DMS 273 (cell line): Measurements from ENCODE around the gene LSM12.
"Not testable (repeated sequence)": the region's sequence is repeated elsewhere in the genome, so short reads cannot be mapped to it uniquely, and the experiment has no call there.

ENCODE experiments used
- DNase-seq: peaks from one replicate; lab custom pipeline; 2025; ENCODE audit not compliant: unreplicated experiment; lab: John Stamatoyannopoulos, UW

Gene LSM12

GRCh38 chr17:44076716-44077594 lies 10.5 kb upstream of the LSM12 start:
- DNase-seq: no peak

GRCh38 chr17:44075598-44076293 lies 9.3 kb upstream of the LSM12 start:
- DNase-seq: no peak

GRCh38 chr17:44074911-44075285 lies 8.4 kb upstream of the LSM12 start:
- no peak for DNase-seq

- no peak for DNase-seq
These were observed 7.9 kb upstream of the LSM12 start for GRCh38 chr17:44074231-44074910.

- DNase-seq: no peak
These were observed 5.3 kb upstream of the LSM12 start for GRCh38 chr17:44071772-44072171.

- no peak for DNase-seq
These were observed 4.7 kb upstream of the LSM12 start for GRCh38 chr17:44071198-44071520.

GRCh38 chr17:44070455-44071197 lies 4.2 kb upstream of the LSM12 start, which contains the start of gene G6PC3:
TSS of gene G6PC3 (plus strand) at chr17:44070735. CDS start at chr17:44070966, 231 bp downstream.
- DNase-seq: peak; percentile 99

GRCh38 chr17:44069974-44070454 lies 3.5 kb upstream of the LSM12 start:
- DNase-seq: peak; percentile 66

GRCh38 chr17:44067545-44067940 lies 1.1 kb upstream of the LSM12 start:
- DNase-seq: no peak

- DNase-seq: peak; percentile 58
These were observed 735 bp downstream of the LSM12 start for GRCh38 chr17:44065668-44066203.

GRCh38 chr17:44063704-44064639 lies 2.5 kb downstream of the LSM12 start:
- no peak for DNase-seq

- DNase-seq: no peak
These were observed 3.6 kb downstream of the LSM12 start for GRCh38 chr17:44062871-44063270.

- DNase-seq: no peak
These were observed 5.0 kb downstream of the LSM12 start for GRCh38 chr17:44061446-44061845.

- no peak for DNase-seq
These were observed 7.2 kb downstream of the LSM12 start for GRCh38 chr17:44059101-44059892.

- DNase-seq: peak; percentile 50
These were observed 13.2 kb downstream of the LSM12 start for GRCh38 chr17:44053125-44053872.

- no peak for DNase-seq
These were observed 17.0 kb downstream of the LSM12 start for GRCh38 chr17:44049294-44050060.

GRCh38 chr17:44046893-44047292 lies 19.6 kb downstream of the LSM12 start:
- DNase-seq: not testable (repeated sequence)
